HepG2 (cell line): ENCODE measurements around the gene GPRC5B. TPM values are rescaled to one million over a fixed set of nuclear protein-coding genes. Genes with fewer than 3 reads are reported as not detected.
A peak's percentile ranks its signal among the peaks of the same experiment; 100 is the strongest.

Experiments used
- ATAC-seq: fragments of 200-7000 bp; cut with Tn5 transposase; 3 replicates; pipeline ENCODE4 v1.9.1; 2020; ENCODE audit warnings: mild to moderate bottlenecking, moderate library complexity
- BruUV-seq: library from RNA; stranded (reverse); fragments of 400-500 nt; replicated peaks from 2 replicates; lab custom pipeline; 2021; lab: Mats Ljungman, UMichigan
- CTCF ChIA-PET: fragments of 300-600 bp; formaldehyde crosslinking; extraction: SDS; loops from one replicate; lab custom pipeline; 2021; ENCODE audit warnings: low total read pairs, inconsistent platforms, low intra/inter-chr PET ratio; lab: Yijun Ruan, JAX
- POLR2A ChIA-PET: fragments of 350-600 bp; sonication (Branson Sonifier 250); formaldehyde crosslinking; loops from one replicate; lab custom pipeline; 2020; ENCODE audit warnings: antibody characterized with exemption, inconsistent platforms; lab: Yijun Ruan, JAX
- DNase-seq: peaks from one replicate; pipeline ENCODE4 v3.0.0-alpha.2; 2015; ENCODE audit warnings: low spot score
- FAIRE-seq: peaks from 3 replicates; lab custom pipeline; 2011; peaks lifted over from hg19 to GRCh38; lab: Jason Lieb, UNC
- H2AFZ ChIP-seq: one replicate; pipeline ENCODE4 v1.6.1; 2011; ENCODE audit warnings: low read length, inconsistent platforms
- H3K27ac ChIP-seq: fragments of 300-600 bp; 3 replicates; pipeline ENCODE4 v1.8.0; 2011; ENCODE audit warnings: mixed run types, mild to moderate bottlenecking, mixed read lengths, low read length, inconsistent platforms; ENCODE audit not compliant: insufficient read depth; ENCODE audit errors: extremely low read length
- H3K27me3 ChIP-seq, 2 experiments: fragments of 200-600 bp in 1 of 2; 2 replicates in 1 of 2; 3 replicates in 1 of 2; pipeline versions ENCODE4 v1.6.0 to v1.8.0; 2011; ENCODE audit warnings: low read length in 2 of 2, mild to moderate bottlenecking in 2 of 2, moderate library complexity in 2 of 2, inconsistent platforms in 1 of 2; ENCODE audit not compliant: insufficient read depth in 2 of 2, control insufficient read depth in 1 of 2
- H3K36me3 ChIP-seq, 2 experiments: fragments of 200-600 bp in 1 of 2; replicated peaks in 1 of 2; 2 replicates in 1 of 2; 3 replicates in 1 of 2; pipeline versions ENCODE4 v1.5.1 to v1.8.0; 2011; ENCODE audit warnings: low read length in 2 of 2, inconsistent platforms in 1 of 2; ENCODE audit not compliant: insufficient read depth in 2 of 2, control insufficient read depth in 1 of 2
- H3K4me1 ChIP-seq: 2 replicates; pipeline ENCODE4 v1.5.1; 2012; ENCODE audit warnings: low read length, inconsistent platforms; ENCODE audit not compliant: insufficient read depth
- H3K4me2 ChIP-seq: 2 replicates; pipeline ENCODE4 v1.6.0; 2011; ENCODE audit warnings: low read depth, low read length, inconsistent platforms
- H3K4me3 ChIP-seq, 3 experiments: fragments of 200-600 bp in 1 of 3; sonication (generic), shearing (Covaris generic) in 1 of 3; replicated peaks in 1 of 3; 2 replicates each; pipeline ENCODE4 v1.5.1; 2011 to 2016; ENCODE audit warnings: low read length in 3 of 3, inconsistent platforms in 2 of 3, low read depth in 2 of 3, mild to moderate bottlenecking in 2 of 3, control low read depth in 1 of 3, mixed read lengths in 1 of 3; ENCODE audit not compliant: insufficient read depth in 1 of 3
- H3K79me2 ChIP-seq: one replicate; pipeline ENCODE4 v1.6.1; 2011; ENCODE audit warnings: low read length, inconsistent platforms; ENCODE audit not compliant: insufficient read depth
- H3K9ac ChIP-seq: 2 replicates; pipeline ENCODE4 v1.6.0; 2011; ENCODE audit warnings: mild to moderate bottlenecking, low read depth, low read length, inconsistent platforms; ENCODE audit not compliant: insufficient read depth
- H3K9me3 ChIP-seq: 2 replicates; pipeline ENCODE4 v1.5.1; 2012; ENCODE audit warnings: mild to moderate bottlenecking, low read length
- H4K20me1 ChIP-seq: 2 replicates; pipeline ENCODE4 v1.6.0; 2011; ENCODE audit warnings: inconsistent platforms, mild to moderate bottlenecking, low read length, moderate library complexity; ENCODE audit not compliant: insufficient read depth
- AGO1 ChIP-seq: fragments of 200-400 bp; formaldehyde crosslinking; IDR thresholded peaks from 2 replicates; pipeline ENCODE4 v1.6.1; 2017; ENCODE audit warnings: mild to moderate bottlenecking, low read depth, low read length, moderate library complexity; ENCODE audit not compliant: poor library complexity, severe bottlenecking
- ARID4A ChIP-seq: sonication (generic); formaldehyde crosslinking; IDR thresholded peaks from 2 replicates; pipeline ENCODE4 v1.5.0; 2020; ENCODE audit warnings: mild to moderate bottlenecking, missing genetic modification reagents, borderline replicate concordance
- ATAD3A ChIP-seq: sonication (generic); formaldehyde crosslinking; IDR thresholded peaks from 2 replicates; pipeline ENCODE4 v1.4.0; 2020; ENCODE audit warnings: missing genetic modification reagents
- CENPBD1 ChIP-seq: sonication (generic); formaldehyde crosslinking; IDR thresholded peaks from 2 replicates; pipeline ENCODE4 v1.8.0; 2022; ENCODE audit warnings: missing genetic modification reagents, low read depth, mild to moderate bottlenecking, borderline replicate concordance
- EZH2 ChIP-seq: conservative IDR thresholded peaks from 2 replicates; pipeline ENCODE4 v1.6.1; 2012; ENCODE audit warnings: mild to moderate bottlenecking, low read depth, low read length, moderate library complexity
- MXD4 ChIP-seq: IDR thresholded peaks from 2 replicates; pipeline ENCODE4 v1.6.1; 2016; ENCODE audit warnings: mild to moderate bottlenecking, missing biosample characterization, missing genetic modification reagents
- SOX13 ChIP-seq, 3 experiments: fragments of 450-650 bp in 1 of 3; sonication (generic) in 1 of 3; formaldehyde crosslinking in 1 of 3; IDR thresholded peaks in 2 of 3; conservative IDR thresholded peaks in 1 of 3; 2 replicates each; pipeline versions ENCODE4 v1.5.0 to v1.6.1; 2016 to 2020; ENCODE audit warnings: antibody characterized with exemption in 1 of 3, mild to moderate bottlenecking in 1 of 3, missing compliant biosample characterization in 1 of 3, missing genetic modification reagents in 1 of 3, moderate library complexity in 1 of 3
- SYNCRIP ChIP-seq: fragments of 200-400 bp; formaldehyde crosslinking; IDR thresholded peaks from 2 replicates; pipeline ENCODE4 v1.6.1; 2018; ENCODE audit warnings: mild to moderate bottlenecking, low read depth, low read length; ENCODE audit not compliant: insufficient read depth
- ZBTB8A ChIP-seq: sonication (generic); formaldehyde crosslinking; IDR thresholded peaks from 2 replicates; pipeline ENCODE4 v1.4.0; 2020; ENCODE audit warnings: mild to moderate bottlenecking, low read depth, missing genetic modification reagents, borderline replicate concordance
- ZNF235 ChIP-seq: sonication (generic); formaldehyde crosslinking; IDR thresholded peaks from 2 replicates; pipeline ENCODE4 v1.8.1; 2023; ENCODE audit warnings: mild to moderate bottlenecking, missing genetic modification reagents, borderline replicate concordance
- ZNF329 ChIP-seq: sonication (generic); formaldehyde crosslinking; IDR thresholded peaks from 2 replicates; pipeline ENCODE4 v1.9.0; 2021; ENCODE audit warnings: low read depth, mild to moderate bottlenecking, missing genetic modification reagents
- ZNF550 ChIP-seq: sonication (generic); formaldehyde crosslinking; IDR thresholded peaks from 2 replicates; pipeline ENCODE4 v1.4.0; 2020; ENCODE audit warnings: mild to moderate bottlenecking, missing genetic modification reagents, borderline replicate concordance
- ZNF687 ChIP-seq: sonication (generic); formaldehyde crosslinking; IDR thresholded peaks from 2 replicates; pipeline ENCODE4 v1.5.1; 2020; ENCODE audit warnings: mild to moderate bottlenecking, missing genetic modification reagents, moderate library complexity
- ZNF747 ChIP-seq: sonication (generic); formaldehyde crosslinking; IDR thresholded peaks from 2 replicates; pipeline ENCODE4 v1.8.1; 2023; ENCODE audit warnings: missing genetic modification reagents, mild to moderate bottlenecking, borderline replicate concordance
- WGBS: methylation state at CpG from one replicate; pipeline ENCODE4 v1.1.6; 2017; ENCODE audit warnings: low lambda C conversion rate; 5-methylcytosine and 5-hydroxymethylcytosine counted together
- in situ Hi-C: cut with HindIII; loops from 2 replicates; pipeline ENCODE4 v1.10.0; 2017; ENCODE audit warnings: low pct_unique_long_range_greater_than_20kb; ENCODE audit not compliant: extremely low pct_ligation_motif_present
- intact Hi-C: fragments of 100-400 bp; cut with micrococcal nuclease; formaldehyde crosslinking; loops from one replicate; pipeline ENCODE4 v1.10.0; 2022; ENCODE audit not compliant: unreplicated experiment
- polyA plus RNA-seq, 8 experiments: library from polyadenylated mRNA; depleted of rRNA in 3 of 8; stranded (reverse) in 7 of 8; unstranded in 1 of 8; fragments of >200 nt; fragmentation: Illumina TruSeq in 4 of 8; extraction: Trizol in 4 of 8; gene quantifications; 2 replicates each; pipeline versions ENCODE4 v1.2.1 to v1.2.3, GENCODE V29; 2011 to 2016; ENCODE audit warnings: low read depth in 4 of 8, missing spikeins in 1 of 8, mixed read lengths in 1 of 8; ENCODE audit not compliant: insufficient read depth in 1 of 8
- total RNA-seq, 5 experiments: library from RNA; depleted of rRNA; stranded (reverse); fragments of >200 nt; fragmentation: Illumina TruSeq; extraction: Trizol; gene quantifications; 2 replicates each; pipeline ENCODE4 v1.2.3, GENCODE V29; 2016; ENCODE audit warnings: low read depth in 1 of 5

Gene GPRC5B
- total and polyA plus RNA-seq, 2 of the 13 experiments (the other 11 are each of a cell fraction or from before 2014, with no cell fraction given): 0.46 to 0.53 TPM

- POLR2A ChIA-PET: no interaction called here
- H3K36me3 ChIP-seq: no peaks in the 10 kb centered on the region
- TF ChIP-seq SYNCRIP (no peak), ZNF235 (no peak), ATAD3A (CRISPR knock-in tag) (no peak), MXD4 (CRISPR knock-in tag) (no peak), ZNF329 (CRISPR knock-in tag) (peak; percentile 96), AGO1 (no peak), ZNF550 (no peak), ZBTB8A (CRISPR knock-in tag) (no peak), ARID4A (no peak), CENPBD1 (no peak), ZNF687 (CRISPR knock-in tag) (0 out of 2 replicates have a peak, but pooled peaks have one; percentile 10), ZNF747 (CRISPR knock-in tag) (no peak), SOX13 (IDR thresholded peaks at IDR 0.05) (no peak), SOX13 (CRISPR knock-in tag; conservative IDR thresholded peaks at IDR 0.05 in 1 of 2, IDR thresholded peaks at IDR 0.05 in 1 of 2) (no peak), EZH2 (no peak)
These were observed 12.3 kb downstream of the GPRC5B start for GRCh38 chr16:19872179-19872863.

More at GRCh38 chr16:19872179-19872863, 12.3 kb downstream of the GPRC5B start:
- Histone ChIP-seq H3K79me2 (no peaks in the 10 kb centered on the region), H3K9me3 (no peaks in the 10 kb centered on the region), H3K4me1 (no peaks in the 10 kb centered on the region), H3K4me2 (no peak overlapping the region), H3K27ac (no peak overlapping the region), H3K27me3 (no peaks in the 10 kb centered on the region; a peak in 1 of 5 replicates), H2AFZ (no peak overlapping the region), H3K9ac (no peak overlapping the region), H3K4me3 (no peak overlapping the region), H4K20me1 (no peaks in the 10 kb centered on the region)
- no peak for DNase-seq
- no TSS peak for BruUV-seq
- no peak for FAIRE-seq
- in situ Hi-C loops (no loop called here), intact Hi-C loops (no loop called here)
- CTCF ChIA-PET: no interaction called here
- 69% methylated on average over 33 of the region's 33 CpGs for WGBS
- ATAC-seq: no peak
